Raji (cell line): ENCODE results near the gene C3orf49.

Source experiments
- POLR2A ChIP-seq: IDR thresholded peaks from 2 replicates; pipeline ENCODE4 v1.6.1; 2011; ENCODE audit warnings: low read depth, low read length, control low read depth; ENCODE audit not compliant: insufficient read depth

The C3orf49 gene

DNA sequence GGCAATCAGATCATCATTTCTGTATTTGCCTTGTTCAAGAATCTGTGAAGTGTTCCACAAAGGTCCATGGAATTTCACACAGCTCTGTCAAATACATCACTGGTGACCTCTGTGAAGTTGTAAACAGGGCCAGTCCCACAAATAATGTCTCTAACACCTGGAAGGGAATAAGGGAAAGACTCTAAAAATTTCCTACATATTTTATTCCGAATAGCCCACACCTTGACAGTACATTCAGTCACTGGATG, at the start of gene C3orf49:
Gene C3orf49 (plus strand): TSS at position 149 of the 248 bp plus-strand sequence. CDS start 173 bp downstream, outside the sequence.
- TF ChIP-seq POLR2A: no peak

GRCh38 chr3:63774781-63775180, 44.3 kb upstream of the C3orf49 start:
- TF ChIP-seq POLR2A: no peak

- no peak for TF ChIP-seq POLR2A
These were observed 39.9 kb upstream of the C3orf49 start for GRCh38 chr3:63779227-63779626.

- TF ChIP-seq POLR2A: no peak
These were observed 27.1 kb upstream of the C3orf49 start for GRCh38 chr3:63791974-63792373.

- TF ChIP-seq POLR2A: no peak
These were observed 23.7 kb upstream of the C3orf49 start for GRCh38 chr3:63795438-63795837.

- TF ChIP-seq POLR2A: no peak
These were observed 20.6 kb upstream of the C3orf49 start for GRCh38 chr3:63798544-63798943.

GRCh38 chr3:63798949-63799348, 20.1 kb upstream of the C3orf49 start:
- no peak for TF ChIP-seq POLR2A

DNA sequence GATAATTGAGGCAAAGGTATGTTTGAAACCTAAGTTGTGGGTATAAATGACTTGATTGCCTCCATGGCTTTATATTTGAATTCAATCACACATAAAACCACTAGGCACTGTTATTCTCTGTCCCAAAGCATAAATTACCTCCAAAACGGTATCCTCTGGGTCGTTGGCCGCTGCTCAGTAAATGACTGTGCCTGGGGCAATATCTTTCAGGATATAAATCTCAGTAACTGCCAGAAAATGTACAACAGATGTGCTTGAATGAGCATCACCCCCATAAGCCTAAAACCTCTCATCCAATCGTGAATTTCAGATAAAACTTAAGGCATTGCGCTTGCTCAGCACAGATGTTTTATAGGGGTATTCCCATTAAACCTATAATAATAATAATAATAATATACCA, 19.0 kb upstream of the C3orf49 start:
- no peak for TF ChIP-seq POLR2A

GRCh38 chr3:63803911-63804310, 15.2 kb upstream of the C3orf49 start:
- no peak for TF ChIP-seq POLR2A

DNA sequence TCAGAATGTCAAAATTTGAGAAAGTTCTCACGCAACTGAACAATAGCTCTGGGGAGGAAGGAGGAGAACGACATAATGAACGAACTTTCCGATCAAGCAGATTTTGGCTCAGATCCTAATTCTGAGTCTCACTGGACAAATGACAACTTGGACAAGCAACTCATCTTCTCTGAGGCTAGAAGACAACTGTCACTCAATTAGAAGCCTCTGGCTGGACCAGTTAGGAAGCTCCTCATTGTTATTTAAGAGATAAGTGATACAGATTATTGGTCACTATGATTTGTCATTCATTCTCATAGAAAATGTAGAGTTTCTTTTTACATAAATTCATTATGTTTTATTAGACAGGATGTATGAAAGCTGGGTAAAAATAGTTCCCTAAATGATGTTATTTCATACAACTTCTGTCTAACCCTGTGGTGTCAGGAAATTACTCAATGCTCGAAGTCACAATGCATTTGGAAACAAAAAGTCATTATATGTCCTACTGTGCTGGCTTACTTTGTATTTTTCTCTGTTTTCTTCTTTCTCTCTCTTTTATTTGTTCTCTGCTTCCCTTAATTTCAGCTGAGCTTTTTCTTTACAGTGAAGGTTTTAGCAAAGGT, 11.0 kb upstream of the C3orf49 start:
- no peak for TF ChIP-seq POLR2A

DNA sequence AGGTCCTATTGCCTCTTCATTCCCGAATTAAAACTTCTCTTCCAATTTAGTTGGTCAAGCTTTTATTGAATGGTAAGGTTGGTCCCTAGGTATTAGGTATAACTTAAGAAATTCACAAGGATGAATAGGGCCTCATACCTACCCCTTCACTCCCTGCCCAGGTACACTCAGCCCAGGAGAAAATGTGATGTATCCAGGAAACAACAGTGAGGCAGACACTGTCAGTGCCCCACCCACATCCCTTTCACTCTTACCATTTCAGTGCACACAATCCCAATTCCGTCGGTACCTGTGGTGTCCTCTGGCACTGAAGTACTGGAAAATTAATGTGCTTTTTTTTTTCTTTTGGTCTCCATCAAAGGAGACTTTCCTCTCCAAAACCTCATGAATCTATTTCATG, 10.5 kb upstream of the C3orf49 start:
- TF ChIP-seq POLR2A: no peak

- no peak for TF ChIP-seq POLR2A
These were observed 9.5 kb upstream of the C3orf49 start for GRCh38 chr3:63809607-63810006.

DNA sequence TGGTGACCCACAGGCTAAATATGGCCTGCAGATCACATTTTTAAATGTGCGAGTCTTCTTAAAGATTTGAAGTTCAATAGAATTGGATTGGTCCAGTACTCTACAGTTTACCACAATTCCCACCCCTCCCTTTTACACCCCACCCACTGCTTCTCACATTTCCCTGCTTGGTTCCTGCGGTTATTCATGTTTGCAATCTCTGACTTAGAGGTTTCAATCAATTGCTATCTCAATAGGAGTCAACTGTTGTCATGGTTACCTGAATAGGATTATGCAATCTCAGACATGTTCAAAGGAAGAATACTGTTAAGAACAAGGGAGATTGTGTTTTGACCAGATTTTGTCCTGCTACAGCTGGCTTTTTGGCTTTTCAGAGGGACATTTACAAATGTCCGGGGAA, 4.9 kb upstream of the C3orf49 start:
- no peak for TF ChIP-seq POLR2A

DNA sequence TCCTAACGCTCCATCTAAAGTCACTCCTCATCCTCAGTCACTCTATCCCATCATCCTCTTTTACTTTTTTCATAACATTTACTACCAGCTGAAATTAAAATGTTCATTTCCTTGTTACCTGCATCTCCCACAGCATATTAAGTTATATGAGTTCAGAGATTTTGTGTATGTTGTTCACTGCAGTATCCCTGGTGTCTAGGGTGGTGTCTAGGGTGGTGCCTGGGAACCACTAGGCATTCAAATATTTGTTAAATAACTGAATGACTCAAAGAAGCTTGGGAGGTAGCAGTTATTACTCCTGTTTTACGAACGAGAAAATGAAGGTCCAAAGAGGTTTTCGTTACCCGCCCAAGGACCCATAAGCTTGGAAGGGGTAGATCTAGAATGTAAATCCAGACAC, 1.9 kb upstream of the C3orf49 start:
- no peak for TF ChIP-seq POLR2A

DNA sequence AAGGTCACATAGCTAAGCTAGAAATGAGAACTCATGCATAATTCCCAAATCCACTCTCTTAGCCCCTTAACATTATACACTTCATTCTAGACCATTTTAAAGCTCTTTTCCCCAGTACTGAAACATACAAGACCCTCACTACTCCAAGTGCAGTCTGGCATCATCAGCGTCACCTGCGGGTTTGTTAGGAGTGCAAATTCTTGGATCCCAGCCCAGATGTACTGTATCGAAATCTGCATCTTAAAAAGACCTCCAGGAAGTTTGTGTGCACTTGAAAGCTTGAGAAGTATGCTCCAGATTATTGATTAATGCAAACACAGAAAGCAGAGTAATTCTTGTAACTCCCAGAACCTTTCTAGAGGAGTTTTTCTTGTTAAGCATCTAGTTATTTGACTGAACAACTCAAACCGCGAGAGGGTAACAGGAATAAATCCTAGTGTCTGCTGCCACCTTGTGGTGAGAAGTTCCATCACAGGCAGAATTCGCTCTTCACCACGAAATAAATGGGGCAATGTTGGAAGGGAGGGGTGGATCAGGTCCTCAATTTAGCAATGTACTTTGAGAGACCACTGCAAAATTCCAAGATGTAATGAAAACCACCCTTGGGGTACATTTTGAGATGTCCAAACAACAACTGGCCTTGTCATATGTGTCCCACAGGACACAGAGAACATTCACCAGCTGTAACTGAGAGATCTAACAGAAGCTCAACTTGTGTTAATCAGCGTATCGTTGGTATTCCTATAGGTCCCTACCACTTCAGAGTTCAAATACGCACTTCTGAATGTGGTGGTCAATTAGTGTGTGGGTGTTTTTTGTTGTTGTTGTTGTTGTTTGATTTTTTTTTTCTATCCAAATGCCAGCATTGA, 583 bp upstream of the C3orf49 start:
- TF ChIP-seq POLR2A: no peak

DNA sequence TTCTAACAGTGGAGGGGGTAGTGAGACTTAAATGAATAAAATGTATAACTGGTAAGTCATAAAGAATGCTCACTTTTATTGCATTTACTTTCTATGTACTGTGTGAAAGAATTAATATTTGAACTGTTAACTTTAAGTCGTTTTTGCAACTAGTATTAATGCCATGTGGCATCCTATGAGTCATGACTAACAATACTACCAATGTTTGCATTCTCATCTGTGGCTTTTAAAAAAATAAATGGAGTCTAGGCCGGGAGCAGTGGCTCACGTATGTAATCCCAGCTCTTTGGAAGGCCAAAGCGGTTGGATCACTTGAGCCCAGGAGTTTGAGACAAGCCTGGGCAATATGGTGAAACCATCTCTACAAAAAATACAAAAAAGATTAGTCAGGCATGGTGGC, 5.2 kb downstream of the C3orf49 start:
- no peak for TF ChIP-seq POLR2A

DNA sequence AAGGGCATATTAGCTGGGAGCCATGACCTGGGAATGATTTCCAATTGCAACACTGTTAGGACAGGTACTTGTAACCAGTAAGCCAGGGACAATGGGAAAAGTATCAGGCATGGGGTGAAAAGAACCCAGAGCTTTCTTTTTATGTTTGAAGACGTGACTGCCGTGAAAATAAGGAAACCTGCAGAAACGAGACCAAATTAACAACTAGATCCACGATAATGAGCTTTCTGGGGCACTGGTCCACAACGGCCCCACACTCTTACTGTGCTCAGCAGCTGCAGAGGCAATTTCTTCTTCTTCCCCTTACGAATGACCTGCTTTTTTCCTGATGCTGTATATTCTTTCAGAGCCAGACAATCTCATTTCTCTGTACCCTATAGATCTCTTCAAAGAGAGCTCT, 11.4 kb downstream of the C3orf49 start:
- no peak for TF ChIP-seq POLR2A
